GM18861 (cell line): ENCODE measurements around the gene DIP2C.
A peak's percentile ranks its signal among the peaks of the same experiment; 100 is the strongest.
"Not testable (repeated sequence)": the region's sequence is repeated elsewhere in the genome, so short reads cannot be mapped to it uniquely, and the experiment has no call there.

ENCODE experiments used
- ATAC-seq: cut with Tn5 transposase; IDR thresholded peaks from one replicate; pipeline ENCODE4 v1.9.1; 2021; ENCODE audit not compliant: unreplicated experiment

DIP2C gene

DNA sequence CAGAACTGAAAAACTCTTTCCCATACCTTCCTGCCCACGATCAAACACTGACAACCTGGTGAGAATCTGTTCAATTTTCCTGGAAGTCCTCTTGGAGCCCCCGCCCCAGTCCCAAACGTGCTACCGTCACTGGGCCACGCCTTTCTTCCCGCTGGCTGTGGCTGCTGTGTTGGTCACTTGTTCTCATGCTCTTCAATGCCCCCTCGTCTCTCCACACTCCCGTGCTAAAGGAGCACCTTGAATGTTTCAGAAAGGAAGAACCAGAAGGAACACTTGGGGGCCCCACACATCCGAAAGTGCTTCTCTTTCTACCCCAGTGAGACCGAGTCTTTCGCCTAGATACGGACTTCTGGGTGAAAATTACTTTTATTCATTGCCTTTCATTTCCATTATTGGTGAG is 215.1 kb downstream of the DIP2C start:
- ATAC-seq: no peak

DNA sequence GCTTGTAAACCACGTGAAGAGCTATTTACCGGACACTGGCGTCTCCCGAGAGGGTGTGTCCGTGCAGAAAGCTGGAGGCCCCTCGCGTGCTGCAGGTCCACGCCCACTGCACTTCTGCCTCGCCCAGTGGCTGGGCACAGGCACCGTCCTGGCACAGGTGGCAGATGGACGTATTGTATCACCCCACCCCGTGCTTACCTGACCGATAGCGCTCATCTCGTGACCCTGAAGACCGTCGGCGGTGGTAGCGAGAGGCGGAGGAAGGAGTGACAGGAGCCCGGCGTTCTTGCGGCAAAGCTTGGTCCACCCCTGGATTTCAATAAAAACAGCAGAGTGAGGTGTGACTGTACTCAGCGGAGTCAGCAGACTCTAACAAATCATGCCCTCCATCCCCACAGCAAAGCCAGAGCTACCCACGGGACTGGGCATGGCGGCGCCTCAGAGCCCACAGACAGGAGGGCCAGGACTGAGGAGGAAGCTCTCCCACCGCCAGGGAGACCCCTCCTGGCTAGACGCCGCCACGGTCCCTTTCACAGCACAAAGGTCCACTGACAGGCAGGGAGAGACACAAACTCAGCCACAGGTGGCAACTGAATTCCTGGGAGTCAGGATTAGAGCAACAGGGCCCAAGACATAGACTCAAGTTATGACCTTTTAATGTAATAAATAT is 217.1 kb downstream of the DIP2C start:
- ATAC-seq: no peak

DNA sequence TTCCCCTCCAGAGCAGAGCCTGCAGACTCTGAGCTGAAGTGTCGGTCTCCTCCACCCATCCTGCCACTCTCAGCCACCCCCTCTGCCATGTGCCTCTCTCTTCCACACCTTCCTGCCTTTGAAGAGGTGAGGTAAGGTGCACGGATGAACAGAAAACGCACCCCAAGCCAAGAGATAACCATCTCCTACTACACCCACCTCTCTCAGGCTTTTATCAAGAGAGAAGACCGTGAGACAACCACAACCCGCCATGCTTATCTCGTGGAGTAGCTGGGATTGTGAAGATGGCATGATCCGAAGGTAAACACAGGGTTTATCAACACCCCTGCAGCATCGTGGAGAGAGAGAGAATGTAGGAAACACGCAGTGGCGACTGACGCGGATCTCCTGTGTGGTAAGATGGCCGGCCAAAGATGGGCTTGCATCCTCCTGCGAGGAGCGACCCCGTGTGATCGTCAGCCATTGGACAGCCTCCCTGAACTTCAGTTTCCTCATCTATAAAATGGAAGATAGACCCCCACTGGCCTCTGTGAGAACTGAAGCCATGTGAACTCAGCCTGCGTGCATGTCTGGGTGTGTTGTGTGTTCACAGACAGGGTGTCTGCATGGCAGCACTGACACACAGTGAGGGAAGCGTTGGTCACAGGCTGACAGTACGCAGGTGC is 219.0 kb downstream of the DIP2C start:
- ATAC-seq: no peak

- ATAC-seq: no peak
Observed at GRCh38 chr10:469947-470338, 219.5 kb downstream of the DIP2C start.

DNA sequence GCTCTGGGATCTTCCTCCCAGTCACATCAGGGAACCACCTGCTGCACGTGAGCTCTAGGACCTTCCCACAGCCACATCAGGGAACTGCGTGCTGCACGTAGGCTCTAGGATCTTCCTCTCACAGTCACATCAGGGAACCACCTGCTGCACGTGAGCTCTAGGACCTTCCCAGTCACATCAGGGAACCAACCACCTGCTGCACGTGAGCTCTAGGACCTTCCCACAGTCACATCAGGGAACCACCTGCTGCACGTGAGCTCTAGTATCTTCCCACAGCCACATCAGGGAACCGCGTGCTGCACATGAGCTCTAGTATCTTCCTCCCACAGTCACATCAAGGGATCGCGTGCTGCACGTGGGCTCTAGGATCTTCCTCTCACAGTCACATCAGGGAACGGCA is 229.7 kb downstream of the DIP2C start:
- no peak for ATAC-seq

- ATAC-seq: no peak
Observed at GRCh38 chr10:458421-458851, 231.0 kb downstream of the DIP2C start.

DNA sequence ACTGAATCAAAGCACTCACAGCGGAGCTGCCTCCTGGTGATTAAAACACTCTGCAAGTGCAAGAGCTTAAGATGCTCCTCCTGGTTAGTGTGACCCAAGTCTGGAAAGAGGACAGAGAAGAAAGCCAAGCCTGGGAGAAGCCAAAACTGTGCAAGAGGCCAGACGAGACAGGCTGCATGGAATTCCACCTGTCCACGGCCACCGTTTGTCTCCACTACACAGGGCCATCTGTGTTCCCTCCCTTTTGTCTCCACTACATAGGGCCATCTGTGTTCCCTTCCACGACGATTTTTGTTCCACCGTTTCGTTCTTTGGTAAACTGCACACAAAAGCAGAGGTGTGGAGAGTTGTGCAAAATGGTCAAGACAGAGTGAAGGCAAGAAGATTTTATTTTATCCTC is 233.0 kb downstream of the DIP2C start:
- no peak for ATAC-seq

DNA sequence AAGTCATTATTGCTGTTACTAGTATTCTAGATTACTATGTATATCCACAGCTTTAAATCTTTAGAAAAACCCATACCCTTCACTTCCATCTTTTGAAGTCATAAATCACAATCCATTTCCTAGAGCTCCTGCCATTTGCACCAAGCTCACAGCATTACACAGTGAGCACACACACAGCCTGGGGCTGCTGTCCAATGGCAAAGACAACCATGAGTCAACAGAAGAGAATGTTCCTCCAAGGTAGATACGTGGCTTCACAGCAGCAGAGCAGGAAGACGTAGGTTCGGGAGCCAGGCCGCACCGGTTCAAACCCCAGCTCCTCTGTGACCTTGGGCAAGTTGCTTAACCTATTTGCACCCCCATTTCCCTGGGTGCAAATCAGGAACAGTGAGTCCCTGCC is 234.6 kb downstream of the DIP2C start:
- no peak for ATAC-seq

GRCh38 chr10:453647-454046 is 235.8 kb downstream of the DIP2C start:
- ATAC-seq: no peak

- no peak for ATAC-seq
Observed at GRCh38 chr10:452512-453426, 236.7 kb downstream of the DIP2C start.

DNA sequence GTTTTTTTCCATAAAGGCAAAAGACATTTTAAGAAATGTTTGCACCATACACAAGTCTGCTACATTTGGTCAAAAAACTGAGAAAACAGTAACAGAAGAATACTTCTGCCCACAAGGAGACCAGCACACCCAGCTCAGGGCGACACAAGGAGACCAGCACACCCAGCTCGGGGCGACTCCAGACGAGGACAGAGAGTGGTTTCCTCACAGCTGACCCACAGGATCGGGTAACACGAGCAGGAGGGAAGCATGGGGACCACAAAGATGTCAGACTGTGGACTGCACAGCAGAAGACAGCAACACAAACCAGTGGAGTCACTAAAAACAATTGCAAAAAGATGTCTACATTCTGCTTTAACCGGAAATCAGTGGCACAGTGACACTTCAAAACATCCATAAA is 237.6 kb downstream of the DIP2C start:
- ATAC-seq: no peak

DNA sequence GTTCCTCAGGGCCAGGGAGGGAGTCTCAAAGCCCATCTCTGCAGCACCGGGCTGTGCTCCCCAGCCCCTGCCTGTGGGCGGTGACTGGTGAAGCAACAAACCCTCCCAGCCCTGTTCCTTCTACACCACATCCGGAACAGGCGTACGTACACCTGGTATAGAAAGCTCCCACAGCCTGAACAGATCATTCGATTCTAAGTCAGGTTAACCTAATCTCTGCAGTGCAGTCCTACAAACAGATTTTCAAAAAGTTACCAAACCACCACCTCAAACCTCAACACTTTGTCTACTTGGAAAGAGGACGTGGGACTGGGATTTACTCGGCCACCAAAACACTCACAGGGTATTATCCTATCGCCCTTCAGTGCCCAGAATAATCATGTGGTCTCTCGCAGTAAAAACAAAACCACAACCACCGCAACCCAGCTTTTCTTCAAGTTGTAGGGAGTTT is 238.4 kb downstream of the DIP2C start:
- ATAC-seq: peak; percentile 93

GRCh38 chr10:450463-450862 is 239.0 kb downstream of the DIP2C start:
- ATAC-seq: no peak

DNA sequence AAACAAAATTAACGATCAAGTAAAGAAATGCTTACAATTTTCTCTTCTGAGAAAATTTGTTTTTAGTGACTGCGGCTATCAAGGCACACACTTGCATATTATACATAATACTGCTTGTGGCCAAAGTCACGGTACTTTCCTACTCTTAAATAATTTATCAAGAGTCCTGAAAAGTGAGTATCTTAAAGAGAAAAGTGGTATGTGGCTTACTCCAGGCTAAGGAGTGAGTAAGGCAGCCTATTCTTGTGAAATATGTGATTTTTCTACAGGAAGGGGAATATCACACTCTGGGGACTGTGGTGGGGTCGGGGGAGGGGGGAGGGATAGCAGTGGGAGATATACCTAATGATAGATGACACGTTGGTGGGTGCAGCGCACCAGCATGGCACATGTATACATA is 240.1 kb downstream of the DIP2C start:
- ATAC-seq: not testable (repeated sequence)

DNA sequence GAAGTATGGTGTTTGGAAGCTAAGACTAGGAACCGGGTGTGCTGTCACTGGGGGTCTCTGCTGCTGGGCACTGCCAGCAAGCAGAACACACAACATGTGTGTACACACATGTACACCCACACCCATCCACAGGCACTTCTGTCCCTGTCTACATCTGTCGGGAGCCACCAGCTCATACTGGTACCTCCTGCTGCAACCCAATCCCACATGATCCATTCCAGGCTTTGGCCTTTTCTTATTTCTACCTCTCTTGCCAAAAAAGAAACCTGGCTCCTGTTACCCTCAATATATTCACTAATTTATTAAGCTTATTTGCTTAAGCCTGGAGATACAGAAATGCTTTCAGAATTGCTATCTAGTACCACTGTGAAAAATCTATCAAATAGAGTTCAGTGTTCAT is 246.0 kb downstream of the DIP2C start:
- ATAC-seq: no peak

- no peak for ATAC-seq
Observed at GRCh38 chr10:442209-442608, 247.3 kb downstream of the DIP2C start.

DNA sequence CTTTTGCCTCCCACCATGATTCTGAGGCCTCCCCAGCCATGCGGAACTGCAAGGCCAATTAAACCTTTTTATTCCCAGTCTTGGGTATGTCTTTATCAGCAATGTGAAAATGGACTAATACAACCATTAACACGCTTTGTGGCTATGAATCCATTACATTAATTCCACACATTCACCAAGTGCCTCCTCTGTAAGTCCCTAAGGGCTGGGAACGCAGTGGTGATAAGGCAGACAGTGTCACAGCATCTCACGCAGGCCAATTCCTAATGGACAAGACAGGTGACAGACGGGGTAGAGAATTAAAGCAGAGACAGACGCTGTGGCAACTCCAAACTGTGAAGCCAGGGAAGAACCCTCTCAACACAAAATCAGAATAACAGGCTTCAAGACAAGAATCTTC is 247.8 kb downstream of the DIP2C start:
- ATAC-seq: no peak

DNA sequence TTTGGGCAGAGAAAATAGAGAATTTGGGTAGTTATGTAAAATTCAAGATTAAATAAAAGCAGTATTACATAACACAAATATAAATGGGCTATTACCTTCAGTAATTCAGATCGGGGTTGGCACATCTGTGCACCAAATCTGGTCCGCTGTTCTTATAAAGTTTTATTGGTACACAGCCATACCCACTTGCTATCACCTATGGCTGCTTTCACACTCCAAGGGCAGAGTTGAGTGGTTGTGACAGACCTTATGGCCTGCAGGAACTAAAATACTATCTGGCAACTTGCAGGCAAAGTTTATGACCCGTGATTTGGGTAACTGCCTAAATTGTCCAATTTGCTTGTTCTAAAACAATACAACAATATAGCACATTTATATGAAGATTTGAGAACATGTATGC is 249.3 kb downstream of the DIP2C start:
- no peak for ATAC-seq

DNA sequence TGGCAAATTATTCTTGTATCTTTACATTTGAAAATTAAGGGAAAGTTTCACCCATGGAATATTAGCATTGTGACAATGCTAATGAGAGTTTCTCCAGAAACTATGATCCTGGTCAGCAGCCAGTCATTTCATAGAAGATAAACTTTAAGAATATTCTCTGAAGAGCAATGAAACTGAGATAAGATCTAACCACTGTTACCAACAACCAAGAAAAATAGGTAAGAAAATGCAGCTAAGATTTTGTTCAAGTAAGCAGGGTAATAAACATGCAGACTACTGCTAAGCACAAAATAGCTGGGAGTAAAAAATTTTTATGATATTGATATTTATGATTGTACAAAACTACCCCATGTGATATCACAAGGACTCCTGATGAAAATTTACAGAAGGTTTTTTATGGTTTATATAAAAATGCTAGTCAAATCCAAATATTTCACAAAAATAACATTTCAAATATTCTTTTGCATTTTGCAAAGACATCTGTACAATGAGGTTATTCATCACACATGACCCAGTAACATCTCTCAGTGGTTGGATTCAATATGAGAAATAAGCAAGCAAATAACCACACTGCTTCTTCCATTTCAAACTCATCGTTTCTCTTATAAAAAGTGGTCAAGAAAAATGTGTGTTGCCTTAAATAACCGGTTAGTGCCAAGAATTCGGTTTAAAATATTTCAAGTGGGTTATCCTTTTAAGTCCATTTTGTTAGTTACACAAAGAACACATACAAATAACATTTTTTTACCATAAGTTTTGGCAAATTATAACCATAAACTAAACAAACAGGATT is 251.6 kb downstream of the DIP2C start:
- ATAC-seq: no peak

- no peak for ATAC-seq
Observed at GRCh38 chr10:436911-437665, 252.4 kb downstream of the DIP2C start.
